ENCODE measurements around the gene CCDC85B.

The CCDC85B gene

GRCh38 chr11:65857853-65858680 is 32.4 kb upstream of the CCDC85B start, which contains the start of gene CFL1:
Gene CFL1, minus strand, starts transcription at chr11:65858180. Its CDS starts 81 bp downstream, at chr11:65858099.
- peak; percentile 99 for DNase-seq

GRCh38 chr11:65858681-65859087 is 31.8 kb upstream of the CCDC85B start:
- DNase-seq = no peak

- DNase-seq = peak; percentile 100
These were observed 31.2 kb upstream of the CCDC85B start for GRCh38 chr11:65859095-65859811.

DNA sequence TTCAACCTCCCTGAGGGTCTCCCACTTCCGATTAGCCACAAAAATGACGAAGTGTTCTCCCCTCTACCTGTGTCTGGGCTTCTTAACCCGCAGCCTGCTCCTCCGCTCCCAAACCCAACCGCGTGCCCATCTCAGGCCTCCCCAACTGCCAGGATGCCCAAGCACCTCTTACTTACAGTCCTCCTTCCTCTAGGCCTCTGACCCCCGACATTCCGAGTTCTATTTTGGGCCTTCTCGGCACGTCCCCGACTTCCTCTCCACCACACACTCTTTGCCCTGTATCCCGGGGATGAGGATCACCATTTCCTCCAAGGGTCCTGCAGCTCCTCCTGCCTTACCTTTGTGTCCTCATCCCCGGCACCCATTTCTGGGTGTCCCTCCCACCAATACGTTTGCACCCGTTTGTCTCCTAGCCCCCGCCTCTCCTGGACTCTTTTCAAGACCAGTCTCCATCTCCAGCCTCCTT is 30.6 kb upstream of the CCDC85B start:
- DNase-seq = no peak

- DNase-seq = peak; percentile 100
These were observed 30.0 kb upstream of the CCDC85B start, which contains the start of gene MUS81 for GRCh38 chr11:65860278-65861164. Gene MUS81, plus strand, starts transcription at chr11:65860433. Its CDS starts 321 bp downstream, at chr11:65860754.

DNA sequence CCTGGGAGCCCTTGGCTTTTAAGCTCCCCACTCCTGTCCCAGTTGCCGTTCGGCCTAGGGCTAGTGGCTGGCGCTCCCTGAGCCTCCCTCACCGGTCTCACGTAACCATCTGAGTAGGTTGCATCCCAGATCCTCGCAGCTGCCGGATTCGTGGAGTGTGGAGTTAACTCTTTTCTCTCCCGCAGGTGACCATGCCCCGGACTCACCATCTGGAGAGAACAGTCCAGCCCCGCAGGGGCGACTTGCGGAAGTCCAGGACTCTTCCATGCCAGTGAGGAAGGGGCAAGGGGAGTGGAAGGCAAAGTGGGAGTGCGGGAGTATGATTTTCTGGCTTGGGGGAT is 29.3 kb upstream of the CCDC85B start:
- DNase-seq = no peak

- no peak for DNase-seq
These were observed 28.8 kb upstream of the CCDC85B start for GRCh38 chr11:65861533-65862183.

- no peak for DNase-seq
These were observed 28.2 kb upstream of the CCDC85B start for GRCh38 chr11:65862191-65862735.

DNA sequence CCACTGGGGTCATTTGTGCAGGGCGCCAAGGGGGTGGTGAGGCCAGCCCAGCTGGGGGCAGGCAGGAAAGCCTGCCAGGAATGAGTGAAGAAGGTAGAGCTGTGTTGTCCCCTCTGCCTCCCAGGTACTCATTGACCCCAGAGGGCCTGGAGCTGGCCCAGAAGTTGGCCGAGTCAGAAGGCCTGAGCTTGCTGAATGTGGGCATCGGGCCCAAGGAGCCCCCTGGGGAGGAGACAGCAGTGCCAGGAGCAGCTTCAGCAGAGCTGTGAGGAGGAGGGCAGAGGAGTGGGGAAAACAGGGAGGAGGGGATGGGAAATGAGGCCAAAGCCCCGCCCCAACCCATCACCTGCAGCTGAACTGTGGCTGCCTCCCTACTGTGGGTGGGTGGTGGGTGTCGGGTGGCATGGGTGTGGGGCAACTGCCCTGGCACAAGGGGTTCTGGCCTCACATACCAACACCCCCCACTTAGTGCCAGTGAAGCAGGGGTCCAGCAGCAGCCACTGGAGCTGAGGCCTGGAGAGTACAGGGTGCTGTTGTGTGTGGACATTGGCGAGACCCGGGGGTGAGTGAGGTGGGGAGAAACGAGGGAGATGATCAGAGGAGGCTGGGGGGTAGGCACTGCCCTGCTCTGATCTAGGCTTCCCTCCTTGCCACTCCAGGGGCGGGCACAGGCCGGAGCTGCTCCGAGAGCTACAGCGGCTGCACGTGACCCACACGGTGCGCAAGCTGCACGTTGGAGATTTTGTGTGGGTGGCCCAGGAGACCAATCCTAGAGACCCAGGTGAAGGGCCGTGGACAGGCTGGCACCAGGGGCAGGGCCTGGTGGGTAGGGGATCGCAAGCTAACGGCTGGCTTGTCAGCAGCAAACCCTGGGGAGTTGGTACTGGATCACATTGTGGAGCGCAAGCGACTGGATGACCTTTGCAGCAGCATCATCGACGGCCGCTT is 27.3 kb upstream of the CCDC85B start:
- DNase-seq = no peak

GRCh38 chr11:65863889-65864705 is 26.4 kb upstream of the CCDC85B start:
- DNase-seq = no peak

DNA sequence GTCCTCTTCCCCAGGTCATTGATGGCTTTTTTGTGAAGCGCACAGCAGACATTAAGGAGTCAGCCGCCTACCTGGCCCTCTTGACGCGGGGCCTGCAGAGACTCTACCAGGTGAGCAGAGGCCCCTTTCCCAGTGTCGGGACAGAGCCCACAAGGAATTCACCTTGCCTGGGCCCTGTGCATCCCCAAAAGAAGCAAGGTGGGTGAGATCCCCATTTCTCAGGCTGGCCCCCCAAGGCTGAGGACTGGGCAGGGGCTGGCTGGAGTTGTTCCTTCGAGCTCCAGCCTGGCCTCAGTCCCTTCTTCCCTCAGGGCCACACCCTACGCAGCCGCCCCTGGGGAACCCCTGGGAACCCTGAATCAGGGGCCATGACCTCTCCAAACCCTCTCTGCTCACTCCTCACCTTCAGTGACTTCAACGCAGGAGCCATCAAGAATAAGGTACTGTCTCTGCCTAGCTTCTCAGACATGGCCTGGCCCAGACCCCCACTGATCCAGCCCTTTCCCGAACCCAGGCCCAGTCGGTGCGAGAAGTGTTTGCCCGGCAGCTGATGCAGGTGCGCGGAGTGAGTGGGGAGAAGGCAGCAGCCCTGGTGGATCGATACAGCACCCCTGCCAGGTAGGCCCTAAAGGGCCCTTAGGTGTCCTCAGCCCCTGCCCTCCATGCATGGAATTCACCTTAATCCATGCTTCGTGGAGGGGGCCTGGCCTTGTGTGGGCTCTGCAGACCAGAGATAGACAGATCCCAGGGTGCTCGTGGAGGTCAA is 25.6 kb upstream of the CCDC85B start:
- no peak for DNase-seq

- no peak for DNase-seq
These were observed 24.8 kb upstream of the CCDC85B start for GRCh38 chr11:65865550-65866172.

DNA sequence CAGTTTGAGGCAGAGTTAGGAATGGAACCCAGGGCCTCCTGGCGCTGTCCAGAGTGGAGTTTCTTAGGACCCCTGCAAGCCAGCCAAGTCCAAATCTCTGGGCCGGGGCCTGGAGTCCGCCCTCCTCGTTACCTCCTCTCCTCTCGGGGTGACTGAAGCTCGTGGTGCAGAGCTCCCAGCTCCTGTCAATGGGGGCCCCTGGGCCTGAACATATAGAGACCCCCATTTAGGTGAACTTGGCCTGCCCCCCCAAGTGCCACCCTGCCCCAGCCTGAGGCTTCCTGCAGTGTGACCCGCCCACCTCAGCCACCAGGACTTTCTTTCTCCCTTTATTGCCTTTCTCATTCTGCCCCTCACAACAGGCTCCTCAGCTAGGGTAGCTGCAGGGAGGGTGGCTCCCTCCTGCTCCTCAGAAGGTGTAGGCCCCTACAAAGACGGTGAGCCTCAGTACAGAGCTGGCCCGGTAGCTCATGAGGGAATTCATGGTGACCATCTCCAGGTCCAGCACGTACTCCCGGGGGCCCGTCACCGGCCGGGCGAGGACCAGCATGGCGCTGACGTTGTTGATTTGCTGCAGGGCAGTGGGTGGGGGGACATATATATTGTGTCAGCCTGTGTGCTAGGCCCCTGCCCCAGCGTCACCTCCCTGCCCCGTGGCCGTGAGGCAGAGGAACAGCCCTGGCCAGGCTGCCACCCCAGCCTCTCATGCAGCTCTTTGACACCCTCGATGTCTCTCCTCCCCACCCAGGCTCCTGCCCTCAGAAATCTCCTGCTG is 23.8 kb upstream of the CCDC85B start:
- no peak for DNase-seq

- peak; percentile 78 for DNase-seq
These were observed 23.0 kb upstream of the CCDC85B start for GRCh38 chr11:65867284-65868071.

DNA sequence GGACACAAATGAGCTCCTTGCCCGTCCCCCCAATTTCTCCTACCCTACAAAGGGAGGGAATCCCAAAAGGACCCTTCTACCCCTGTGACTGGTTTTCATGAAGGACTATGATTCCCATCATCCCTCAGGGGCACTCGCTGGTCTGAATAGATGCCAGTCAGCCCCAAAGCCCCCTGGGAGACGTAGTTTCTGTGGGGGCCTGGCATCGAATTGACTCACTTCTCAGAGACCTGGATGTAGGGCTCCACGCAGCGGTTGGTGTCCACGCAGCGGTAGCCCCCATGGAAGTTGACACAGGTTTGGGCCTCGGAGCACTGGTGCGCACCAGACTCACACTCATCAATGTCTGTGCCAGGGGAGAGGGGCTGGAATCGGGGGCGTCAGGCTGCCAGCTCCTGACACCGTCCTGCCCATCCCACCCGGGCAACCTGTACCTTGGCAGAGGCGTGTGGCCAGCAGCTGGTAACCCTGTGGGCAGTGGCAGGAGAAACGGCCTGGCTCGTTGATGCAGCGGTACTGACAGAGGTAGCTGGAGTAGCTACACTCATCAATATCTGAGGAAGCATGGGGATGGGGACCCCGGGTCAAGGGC is 22.3 kb upstream of the CCDC85B start:
- DNase-seq = peak; percentile 63

- DNase-seq = no peak
These were observed 21.6 kb upstream of the CCDC85B start for GRCh38 chr11:65868907-65869306.

All from hematopoietic multipotent progenitor cell treated with erythropoietin and hydrocortisone succinate and interleukin-3 and kit ligand, for 4 days (in vitro differentiated cells).